GM19025 (cell line): Measurements from ENCODE around the gene SKI.

Source experiments
- ATAC-seq: cut with Tn5 transposase; IDR thresholded peaks from one replicate; pipeline ENCODE4 v1.9.1; 2021; ENCODE audit warnings: mild to moderate bottlenecking, low read depth, moderate library complexity; ENCODE audit not compliant: unreplicated experiment

The SKI gene

DNA sequence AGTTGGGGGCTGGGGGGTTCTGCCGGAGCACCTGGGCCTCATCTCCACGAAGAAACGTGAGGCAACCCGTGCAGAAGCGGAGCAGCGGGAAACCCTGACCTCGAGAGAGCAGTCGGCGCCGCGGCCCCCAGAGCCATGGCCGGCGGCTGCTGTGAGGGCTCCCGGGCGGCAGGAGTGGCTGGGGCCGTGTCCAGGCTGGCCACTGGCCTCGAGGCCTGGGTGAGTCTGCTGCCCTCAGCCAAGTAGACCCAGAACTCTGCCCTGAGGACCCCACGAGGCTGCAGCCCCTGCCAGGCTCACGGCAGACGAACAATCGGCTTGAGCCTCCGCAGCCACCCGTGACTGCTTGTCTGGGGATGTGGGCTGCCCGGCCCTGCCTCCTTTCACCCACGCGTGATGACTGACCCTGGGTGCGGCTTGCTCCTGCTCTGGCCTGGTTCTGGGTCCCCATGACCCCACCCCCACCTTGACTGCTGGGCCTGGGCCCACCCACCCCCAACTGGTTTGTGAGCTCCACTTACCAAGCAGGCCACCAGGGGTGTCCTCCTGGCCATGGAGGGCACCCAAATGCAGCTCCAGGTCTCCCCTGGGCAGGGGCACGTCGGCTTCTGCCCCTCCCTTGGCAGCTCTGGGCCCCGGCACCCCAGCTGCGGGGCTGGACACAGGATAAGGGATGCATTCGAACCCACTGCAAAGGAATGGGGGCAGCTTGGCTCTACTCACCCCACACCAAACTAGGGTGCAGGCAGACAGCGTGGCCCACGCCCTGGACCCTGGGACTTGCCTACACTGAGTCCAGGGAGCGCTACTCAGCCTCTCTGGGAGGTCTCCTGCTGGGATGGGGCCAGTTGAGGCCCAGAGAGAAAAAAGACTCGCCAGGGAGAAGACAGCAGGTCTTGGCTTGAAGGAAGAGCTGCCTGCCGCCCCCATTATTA is 129.1 kb downstream of the SKI start:
- ATAC-seq: no peak

DNA sequence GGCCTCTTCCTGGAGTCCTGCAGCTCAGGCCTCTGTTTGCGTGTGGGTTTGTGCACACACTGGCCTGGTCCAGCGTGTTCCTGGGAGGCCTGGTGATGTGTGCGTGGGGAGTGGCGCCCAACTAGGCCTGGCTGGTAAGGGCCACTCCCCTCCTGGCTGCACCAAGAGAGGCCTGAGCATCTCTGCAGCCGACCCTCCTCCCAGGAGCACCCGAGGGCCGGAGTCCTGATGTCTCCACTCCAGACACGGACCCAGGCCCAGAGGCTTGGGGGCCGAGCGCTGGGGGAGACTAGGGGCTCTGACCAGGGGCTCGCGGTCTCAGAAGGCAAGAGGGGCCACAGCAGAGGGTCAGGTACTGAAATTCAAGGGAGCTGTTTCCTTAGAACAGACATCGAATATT is 130.0 kb downstream of the SKI start:
- no peak for ATAC-seq

DNA sequence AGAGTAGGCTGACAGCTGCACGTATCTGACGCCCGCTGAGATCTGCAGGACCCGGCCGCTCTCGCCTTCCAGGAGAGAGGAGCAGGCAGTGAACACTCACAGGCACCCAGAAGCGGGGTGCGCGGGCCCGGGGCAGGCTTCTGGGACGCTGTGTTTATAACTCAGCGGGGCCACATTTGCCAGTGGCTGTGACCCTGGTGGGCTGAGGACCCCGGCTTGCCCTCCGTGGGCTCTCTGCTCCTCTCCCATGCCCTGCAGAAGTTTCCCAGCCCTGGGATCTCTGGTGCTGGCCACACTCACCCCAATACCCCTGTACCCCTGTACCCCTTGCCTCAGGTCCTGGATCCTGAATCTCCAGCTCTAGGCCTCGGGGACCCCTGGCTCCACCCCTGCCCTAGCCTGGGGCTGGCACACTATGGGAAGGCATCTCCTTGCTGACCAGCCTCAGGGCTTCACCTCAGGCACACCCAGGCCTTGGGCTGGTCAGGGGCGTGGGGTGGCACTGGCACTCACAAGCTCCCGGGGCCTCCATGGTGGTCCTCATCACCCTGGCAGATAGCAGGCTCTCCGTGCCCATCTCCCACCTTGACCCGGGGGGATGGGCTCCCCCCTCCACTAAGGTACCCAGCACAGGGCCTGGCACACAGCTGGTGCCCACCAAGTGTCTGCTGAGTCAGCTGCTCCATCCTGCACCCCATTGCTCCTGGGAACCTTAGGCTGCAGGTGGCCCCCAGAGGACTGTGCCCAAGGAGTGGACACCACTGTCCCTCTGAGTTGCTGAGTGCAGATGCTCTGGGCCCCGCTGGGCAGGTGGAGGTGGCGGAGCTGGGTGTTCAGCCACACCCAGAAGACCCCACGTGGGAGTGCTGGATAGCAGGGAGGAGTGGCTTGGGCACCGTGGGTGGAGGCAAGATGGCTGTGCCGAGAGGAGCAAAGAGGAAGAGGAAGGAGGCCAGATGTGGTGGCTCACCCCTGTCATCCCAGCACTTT is 130.8 kb downstream of the SKI start:
- no peak for ATAC-seq
